HG03045 (cell line): Measurements from ENCODE around the gene WDR91.

Experiments used
- ATAC-seq: cut with Tn5 transposase; IDR thresholded peaks from one replicate; pipeline ENCODE4 v1.9.1; 2021; ENCODE audit warnings: mild to moderate bottlenecking, moderate library complexity; ENCODE audit not compliant: unreplicated experiment

WDR91 gene

DNA sequence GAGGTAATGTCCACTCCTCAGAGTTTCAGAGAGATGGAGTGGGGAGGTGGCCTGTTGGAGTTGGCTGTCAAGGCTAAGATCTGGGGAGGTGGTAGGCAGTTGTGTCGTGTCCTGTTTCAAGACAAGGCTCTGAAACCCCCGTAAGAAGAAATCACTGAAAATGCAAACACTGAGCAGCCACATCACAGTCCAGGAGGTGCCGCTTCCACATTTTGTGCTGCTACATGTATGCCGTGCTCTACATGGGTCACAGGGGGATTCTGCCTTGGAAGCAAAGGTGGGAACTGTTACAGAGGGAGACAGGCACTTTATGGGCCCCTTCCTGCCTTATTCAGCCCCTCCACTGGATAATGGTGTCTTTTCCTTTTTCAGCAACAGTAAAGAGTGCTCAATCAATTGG is 11.9 kb downstream of the WDR91 start:
- ATAC-seq: no peak

DNA sequence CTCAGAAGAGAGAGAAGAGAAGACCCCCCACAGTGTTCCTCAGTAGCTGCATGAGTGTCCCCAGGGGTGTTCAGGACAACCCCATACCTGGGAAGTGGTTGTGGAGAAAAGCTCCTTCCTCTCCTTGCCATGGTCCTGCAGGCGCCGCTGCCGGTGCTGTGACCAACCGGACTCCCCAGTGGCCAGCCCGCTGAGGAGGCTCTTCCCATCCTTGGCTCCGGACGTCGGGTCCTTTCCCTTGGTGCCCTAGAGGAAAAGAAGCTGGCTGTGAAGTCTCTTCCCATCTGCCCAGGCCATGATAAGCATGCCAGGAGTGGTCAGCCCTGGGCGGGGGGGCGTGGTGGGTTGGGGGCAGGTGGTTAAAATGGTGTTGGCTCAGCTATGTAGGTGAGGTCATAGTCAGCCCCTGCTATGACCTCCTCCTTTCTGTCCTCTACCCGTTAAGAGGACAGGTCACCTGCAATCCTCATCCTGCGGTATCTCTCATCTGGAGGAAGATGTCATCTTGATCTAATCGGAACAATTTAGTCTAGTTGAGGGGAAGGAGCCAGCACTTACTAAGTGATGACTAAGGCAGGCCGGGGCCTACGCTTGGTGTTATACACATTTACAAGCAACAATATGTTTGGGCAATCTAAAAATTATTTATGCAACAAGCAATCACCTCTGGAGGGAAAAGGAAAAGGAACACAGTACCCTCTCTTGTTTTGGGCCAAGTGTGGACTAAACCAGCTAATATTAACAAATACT is 13.2 kb downstream of the WDR91 start:
- no peak for ATAC-seq

DNA sequence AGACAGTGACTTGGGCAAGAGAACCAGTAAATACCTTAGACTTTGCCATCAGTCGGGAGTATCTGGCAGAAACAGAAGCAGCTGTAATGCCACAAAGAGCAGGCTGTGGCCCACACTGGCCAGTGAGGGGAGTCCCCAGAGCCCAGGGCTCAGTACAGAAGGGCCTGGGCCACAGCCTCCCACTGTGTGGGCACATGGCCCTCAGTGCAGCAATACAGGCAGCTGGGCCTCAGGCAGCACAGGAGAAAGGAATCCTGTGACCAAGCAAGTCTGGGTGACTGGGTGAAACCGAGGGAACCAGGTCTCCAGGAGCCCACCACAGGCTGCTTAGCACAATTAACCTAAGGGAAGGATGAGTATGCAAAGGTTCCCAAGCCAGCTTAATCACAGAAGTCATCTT is 14.0 kb downstream of the WDR91 start:
- peak; percentile 52 for ATAC-seq

DNA sequence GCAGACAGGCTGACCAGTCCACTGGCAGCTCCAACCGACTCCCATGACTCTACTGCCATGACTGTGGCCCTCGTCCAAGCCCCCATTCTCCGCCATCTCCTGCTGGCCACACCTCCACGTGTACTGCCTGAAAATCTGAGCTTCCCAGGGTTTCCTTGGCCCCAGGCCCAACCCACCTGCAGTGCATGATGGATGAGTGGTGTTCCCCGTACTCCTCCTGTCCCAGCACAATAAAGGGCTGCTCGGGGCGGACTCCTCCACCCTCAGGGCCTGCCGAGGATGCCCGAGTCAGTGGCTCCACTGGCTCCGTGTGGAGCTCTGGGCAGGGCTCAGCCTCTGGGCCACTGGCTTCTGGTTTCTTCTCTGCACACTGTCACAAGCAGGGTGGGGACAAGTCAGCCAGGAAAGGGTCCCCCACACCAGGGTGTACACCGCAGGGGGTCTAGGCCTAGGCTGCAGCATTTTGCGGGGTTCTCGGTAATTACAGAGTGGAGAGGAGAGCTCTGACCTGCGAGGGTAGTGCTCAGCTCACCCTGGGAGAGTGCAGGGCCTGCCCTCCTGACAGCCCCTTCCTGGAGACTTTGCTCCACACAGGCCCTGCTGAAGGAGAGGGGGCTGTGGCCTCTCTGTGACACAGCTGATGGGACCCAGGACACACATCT is 15.2 kb downstream of the WDR91 start:
- ATAC-seq: no peak

DNA sequence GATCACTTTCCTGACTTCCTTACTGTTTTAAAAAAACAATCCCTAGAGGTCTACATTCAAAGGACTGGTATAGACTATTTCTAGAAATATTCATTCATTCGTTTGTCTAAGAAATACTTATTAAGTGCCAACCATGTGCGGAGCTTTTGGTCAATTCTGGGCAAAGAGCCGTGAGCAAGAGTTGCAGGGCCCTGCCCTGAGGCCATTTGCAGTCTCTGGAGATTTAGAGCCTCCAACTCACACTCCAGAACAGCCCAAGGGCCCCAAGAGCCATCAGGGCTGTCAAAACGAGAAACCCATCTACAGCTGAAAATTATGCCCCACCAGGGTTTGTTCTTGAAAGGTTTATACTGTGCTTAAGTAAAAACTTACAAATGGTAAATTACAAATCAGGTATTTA is 16.2 kb downstream of the WDR91 start:
- no peak for ATAC-seq

DNA sequence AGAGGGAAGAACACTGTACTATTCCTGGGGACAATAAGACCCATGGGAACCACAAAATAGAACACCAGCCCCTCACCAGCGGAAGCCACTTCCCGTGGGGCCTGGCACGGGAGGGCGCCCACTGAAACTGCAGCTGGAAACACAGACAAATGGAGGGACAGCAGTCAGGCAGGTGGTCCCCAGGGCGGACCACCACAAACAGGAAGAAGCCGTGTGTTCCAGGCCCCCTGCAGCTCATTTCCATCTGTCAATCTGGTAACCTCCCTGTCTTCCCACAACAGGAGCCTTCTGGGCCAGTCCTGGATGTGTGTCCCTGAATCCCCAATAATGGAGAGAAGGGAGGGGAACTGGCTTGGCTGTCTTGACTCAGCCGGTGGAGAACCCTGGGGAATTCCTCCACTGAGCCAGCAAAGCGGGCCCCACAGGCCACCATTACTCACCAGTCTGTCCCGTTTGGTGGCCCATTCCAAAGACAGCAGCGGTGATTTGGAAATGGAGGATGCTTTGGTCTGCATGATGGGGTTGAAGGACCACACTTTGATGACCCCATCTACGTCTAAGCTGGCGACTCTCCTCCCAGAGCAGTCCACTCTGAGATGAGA is 16.7 kb downstream of the WDR91 start:
- ATAC-seq: no peak

DNA sequence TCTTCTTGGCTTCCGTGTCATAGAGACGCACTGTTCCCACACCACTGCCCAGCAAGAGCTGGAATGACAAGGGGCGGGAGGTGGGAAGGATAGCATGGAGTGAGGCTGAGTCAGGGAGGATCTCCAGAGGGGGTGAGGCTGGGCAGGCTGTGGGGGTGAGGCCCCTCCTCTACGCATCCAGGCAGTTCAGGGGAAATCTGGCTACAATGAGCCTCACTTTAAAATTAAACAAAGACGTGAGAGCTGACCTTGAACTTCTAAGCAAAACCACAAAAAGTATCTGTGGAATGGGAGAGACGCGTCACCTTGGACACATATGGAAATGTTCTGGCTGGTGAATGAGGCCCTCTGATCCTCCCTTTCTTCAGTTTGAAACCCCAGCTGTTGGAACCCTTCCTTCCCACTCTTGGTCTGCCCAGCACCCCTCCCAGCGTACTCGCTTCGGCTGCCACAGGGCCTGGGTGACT is 17.7 kb downstream of the WDR91 start:
- ATAC-seq: no peak

DNA sequence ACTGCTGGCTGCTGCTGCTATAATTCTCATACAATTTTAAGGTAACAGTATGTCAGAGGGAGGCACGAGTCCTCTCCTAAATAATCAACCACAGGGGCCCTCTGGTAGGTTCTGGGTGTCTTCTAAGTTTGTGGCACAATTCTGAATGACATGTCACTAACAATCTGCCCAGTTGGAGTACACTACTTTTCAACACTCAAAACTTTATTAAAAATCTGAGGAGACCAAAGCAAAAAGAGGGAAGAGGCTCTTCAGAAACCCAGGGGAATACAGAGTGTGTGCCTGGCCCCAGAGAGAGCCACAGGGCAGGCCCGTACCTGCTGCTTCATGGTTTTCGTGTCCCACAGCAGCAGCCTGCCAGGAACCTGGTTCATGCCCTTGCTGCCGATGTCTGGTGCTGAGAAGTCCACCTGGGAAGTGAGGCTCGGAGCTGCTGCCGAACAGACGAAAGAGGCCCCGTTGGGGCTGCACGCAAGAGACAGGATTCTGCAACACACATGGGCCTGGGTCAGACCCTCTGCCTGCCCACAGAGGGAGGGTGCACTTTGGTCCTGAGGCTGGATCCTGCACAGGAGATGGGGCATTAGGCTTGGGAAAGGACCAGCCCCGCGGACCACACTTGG is 18.3 kb downstream of the WDR91 start:
- no peak for ATAC-seq

DNA sequence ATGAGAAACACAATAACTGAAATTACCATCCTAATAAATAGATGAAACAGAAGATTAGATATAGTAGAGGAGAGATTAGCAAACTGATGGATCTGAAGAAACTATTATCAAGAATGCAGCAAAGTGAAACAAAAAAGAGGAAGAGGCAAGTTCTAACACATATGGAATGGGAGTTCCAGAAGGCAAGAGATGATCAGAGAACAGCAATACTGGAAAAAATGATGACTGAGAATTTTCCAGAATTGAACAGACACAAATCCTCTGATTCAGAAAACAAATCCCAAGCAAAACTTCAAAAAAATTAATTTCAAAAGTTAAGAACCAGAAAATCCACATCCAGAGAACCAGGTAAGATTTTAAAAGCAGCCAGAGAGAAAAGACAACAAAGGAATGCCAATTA is 20.6 kb downstream of the WDR91 start:
- ATAC-seq: no peak

DNA sequence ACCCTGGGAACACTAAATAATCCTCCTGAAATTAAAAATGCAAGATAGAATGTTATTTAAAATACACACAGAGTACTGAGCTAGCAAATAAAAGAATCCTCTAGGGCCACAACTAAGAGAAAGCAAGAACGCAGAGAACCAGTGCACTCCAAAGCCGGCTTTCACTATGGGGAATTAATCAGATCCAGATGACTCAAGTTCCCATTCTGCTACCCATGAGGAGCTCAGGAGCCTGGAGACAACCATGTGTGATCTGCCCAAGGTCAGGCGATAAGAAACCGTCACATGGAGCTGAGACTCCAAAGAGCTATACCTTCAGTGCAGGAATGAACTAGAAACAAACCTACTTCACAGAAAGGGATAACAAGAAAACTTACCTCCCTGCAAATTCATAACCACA is 21.4 kb downstream of the WDR91 start:
- ATAC-seq: no peak

DNA sequence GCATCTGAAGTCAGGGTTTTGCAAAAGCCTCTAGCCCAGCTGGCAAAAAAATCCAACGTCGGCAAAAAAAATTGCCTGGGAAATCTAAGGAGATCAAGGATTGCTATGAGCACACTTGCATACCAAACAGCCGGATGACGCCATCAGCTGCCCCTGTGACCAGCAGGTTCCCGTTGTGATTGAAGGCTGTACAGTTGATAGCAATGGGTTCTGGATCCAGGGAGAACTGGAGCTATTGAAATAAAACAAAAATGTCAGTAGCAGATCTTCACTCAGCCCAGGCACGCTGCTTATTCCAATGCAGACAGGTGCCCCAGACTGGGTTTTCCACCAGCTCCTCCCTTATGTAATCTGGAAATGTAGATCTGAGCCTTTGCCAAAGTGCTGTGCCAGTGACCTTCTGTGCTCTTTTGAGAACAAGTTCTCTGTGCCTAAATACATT is 22.1 kb downstream of the WDR91 start:
- ATAC-seq: no peak

DNA sequence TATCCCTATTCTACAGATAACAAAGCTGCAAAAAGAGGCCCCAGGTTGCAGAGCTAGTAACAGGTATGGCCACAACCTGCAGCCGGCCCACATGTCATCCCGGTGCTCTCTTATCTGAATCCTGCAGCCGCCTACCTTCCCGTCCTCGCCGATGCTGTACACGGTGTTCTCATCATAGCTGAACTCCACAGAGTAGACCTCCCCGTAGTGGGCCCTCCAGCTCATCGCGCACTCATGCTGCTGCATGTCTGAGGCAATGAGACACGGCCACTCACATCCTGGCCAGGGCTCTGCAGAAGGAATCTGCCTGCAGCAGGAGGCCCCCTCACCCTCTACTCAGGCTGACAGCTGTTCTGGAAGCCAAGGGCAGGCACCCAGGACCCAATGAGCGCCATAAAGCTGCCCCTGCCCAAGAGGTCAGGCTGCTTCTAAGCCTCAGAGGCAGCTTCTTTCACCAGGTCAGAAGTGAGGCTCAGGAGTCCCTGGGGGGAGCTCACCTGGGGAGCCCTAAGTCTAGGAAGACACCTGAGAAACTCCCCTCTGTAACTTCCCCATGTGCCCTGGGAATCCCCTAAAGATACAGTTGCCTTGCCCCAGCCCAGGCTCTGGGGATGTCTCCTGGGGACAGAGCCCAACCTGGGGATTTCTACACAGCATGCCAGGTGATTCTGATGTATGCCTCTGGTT is 22.9 kb downstream of the WDR91 start:
- peak; percentile 39 for ATAC-seq

DNA sequence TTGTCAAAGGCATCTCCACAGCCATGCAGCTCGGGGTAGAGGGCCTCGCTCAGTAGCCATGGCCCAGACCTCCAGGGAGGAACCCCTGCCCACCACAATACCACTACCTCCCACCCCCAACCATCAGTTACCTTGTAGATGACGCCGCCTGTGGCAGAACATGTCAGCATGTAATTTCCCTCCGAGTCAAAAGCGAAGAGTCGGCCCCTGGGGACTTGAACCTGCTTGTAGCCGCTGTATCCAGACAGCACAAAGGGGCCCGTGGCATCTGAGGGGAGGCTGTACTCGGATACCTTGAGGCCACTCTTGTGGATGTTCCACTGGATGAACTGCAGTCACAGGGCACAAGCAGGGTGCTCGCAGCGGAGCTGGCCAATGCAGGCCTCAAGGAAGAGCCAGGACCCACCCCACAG is 24.5 kb downstream of the WDR91 start:
- peak; percentile 54 for ATAC-seq

DNA sequence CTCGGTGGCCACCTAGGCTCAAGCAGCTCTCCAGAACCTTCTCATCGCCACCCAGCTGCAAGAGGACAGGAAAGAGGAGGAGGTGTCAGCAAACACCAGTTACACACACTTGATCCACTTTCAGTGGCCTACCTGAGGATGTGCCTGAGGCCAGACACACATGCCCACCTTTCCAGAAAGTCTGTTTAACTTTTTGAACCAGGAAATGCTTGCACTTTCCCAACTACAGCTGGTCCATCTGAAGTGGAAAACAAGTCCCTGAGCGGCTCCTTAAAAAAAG is 25.1 kb downstream of the WDR91 start:
- no peak for ATAC-seq

DNA sequence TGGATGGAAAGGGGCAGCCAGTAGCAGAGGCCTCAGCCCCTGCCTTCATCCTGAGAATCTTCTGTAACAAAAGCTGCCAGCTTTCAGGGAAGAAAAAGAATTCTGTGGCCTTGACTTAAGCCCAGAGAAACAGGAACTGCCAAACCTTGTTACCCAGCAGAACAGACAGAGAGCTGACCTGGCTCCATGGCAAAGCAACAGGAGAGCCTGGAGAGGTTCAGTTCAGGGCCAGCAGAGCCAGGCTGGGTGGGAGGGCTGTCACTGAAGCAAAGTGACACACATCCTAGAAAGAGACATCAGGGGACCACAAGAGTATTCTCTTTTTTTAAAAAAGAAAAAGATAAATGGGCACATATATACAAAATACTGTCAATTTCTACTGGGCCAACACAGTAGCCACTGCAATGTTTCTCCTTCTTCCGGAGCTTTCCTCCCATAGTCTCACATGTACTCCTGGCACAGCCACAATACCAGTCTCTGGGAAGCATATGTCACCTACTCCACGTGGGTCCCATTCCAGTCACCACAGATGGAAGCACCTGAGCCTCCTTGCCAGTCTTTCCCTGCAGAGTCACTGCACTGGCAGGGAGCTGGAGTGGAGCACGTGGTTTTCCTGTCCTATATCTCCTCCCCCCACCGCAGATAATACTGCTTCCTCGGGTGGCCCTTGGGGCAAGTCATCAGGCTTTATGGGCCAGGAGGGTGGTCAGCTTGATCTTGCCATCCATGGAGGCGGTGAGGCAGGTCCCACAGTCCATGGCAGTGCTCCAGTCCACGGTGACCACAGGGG is 25.7 kb downstream of the WDR91 start:
- no peak for ATAC-seq

DNA sequence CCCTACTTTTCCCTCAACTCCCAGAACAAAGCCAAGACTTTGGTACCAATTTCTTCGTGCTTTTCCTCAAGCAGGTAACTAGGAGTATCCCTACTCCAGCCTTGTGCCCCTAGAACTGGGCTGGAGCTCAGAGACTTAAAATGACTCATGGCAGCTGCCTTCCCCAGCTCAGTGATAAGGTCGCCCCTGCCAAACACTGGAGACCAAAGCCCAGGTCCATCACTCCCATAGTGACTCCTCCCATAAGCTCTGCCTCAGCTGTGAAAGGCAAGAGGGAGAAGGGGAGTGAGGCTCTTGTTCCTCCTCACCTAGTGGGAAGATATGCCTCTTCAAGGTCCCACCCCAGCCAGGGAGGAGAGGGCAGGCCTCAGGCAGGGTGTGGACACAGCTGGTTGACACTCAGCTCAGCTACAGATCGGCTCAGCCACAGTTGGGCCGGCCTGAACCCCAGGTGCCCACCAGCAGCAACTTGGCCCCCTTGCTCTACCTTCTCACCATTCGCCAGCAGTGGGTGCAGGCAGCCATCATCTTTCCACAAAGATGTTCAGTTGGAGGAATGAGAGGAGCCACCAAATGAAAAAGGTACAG is 27.0 kb downstream of the WDR91 start:
- ATAC-seq: no peak

DNA sequence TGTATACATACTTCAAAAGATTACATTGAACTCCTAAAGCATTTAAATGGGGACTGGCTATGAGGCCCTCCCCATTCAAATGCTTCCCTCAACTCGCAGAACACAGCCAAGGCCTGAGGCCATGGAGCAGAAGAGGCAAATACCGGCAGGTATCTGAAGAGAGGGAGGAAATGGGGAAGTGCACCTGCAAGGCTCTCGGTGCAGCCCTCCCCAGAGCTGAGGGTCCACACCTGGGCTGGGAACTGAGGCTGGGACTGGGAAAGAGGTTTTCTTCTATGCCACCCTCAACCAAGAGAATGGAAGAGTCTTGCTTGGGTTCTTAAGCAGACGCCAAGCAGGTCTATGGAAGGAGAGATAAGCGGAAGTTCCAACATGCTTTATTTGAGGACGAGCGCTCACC is 27.8 kb downstream of the WDR91 start:
- no peak for ATAC-seq

DNA sequence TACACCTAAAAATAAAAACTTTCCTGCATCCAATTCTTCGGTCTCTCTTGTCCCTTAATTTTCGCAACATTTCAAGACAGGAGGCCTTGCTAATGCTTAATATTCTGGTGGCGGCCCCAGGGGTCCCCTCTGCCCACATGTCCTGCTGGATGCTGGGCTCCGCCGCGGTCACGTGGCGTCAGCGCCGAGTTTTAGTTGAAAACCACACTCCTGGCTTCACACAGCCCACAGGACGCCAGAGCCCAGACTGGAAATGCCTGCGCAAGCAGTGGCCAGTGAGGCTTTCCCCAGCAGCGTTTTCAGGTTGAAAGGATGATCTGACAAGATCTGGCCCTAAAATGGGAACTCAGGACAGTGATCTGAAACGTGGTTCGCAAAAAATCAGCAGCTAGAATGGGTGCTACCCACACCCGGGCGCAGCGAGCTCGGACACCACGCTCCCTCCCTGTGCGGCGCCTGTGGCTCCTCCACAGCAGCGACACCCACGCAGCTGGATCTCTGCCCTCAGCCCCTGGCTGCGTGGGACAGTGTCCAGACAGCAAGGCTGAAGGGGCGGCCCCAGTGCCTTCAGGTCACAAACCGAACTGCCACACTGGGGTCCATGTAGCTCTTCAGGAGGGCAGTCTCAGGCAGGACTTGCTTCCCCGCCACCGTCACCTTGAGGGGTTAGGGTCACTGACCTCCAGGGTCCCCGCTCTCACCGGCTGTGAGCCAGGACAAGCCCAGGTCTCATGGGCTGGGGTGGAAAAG is 29.2 kb downstream of the WDR91 start:
- no peak for ATAC-seq

DNA sequence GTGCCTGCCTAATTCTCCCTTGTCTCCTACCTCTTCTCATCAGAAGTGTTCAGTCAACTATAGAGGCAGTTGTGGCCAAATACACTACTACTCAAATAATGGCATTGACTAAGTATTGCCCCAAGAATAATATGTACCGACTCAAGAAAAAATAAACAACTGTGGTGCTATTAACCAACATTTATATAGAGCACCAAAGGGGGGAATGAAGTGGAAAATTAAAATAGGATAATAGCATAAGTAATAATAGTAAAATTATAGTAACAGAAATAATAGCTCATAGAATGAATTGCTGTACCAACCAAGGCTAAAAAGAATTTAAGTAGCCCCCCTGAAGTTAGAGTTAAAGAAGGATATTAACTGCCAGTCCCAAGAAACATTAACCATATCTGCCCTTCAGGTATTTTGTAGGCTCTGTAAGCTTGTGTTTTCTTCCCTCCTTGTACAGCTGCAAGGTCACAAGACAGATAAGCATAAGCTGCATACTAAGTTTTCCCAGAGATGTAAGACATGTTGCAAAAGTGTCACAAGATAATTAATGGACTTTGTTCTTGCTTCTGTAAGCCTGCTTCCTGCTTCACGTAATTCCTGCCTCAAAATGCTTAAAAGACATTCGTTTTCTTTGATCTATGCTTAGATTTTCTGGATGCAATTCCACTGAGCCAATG is 29.9 kb downstream of the WDR91 start:
- no peak for ATAC-seq
